ENCODE results near the gene CEP131.
"Not testable (repeated sequence)": the region's sequence is repeated elsewhere in the genome, so short reads cannot be mapped to it uniquely, and the experiment has no call there.

The CEP131 gene

GRCh38 chr17:81238490-81238814, 15.7 kb upstream of the CEP131 start:
- no peak for DNase-seq

- DNase-seq, result no peak
Observed at GRCh38 chr17:81237591-81238489, 15.1 kb upstream of the CEP131 start.

- no peak for DNase-seq
Observed at GRCh38 chr17:81236784-81237183, 14.0 kb upstream of the CEP131 start.

GRCh38 chr17:81235822-81236740, 13.3 kb upstream of the CEP131 start:
- DNase-seq, result no peak

- DNase-seq, result no peak
Observed at GRCh38 chr17:81234940-81235821, 12.4 kb upstream of the CEP131 start.

- DNase-seq, result no peak
Observed at GRCh38 chr17:81234506-81234855, 11.7 kb upstream of the CEP131 start.

GRCh38 chr17:81233811-81234505, 11.2 kb upstream of the CEP131 start:
- DNase-seq, result no peak

GRCh38 chr17:81233316-81233715, 10.6 kb upstream of the CEP131 start:
- DNase-seq, result no peak

- no peak for DNase-seq
Observed at GRCh38 chr17:81232616-81233241, 10.0 kb upstream of the CEP131 start.

GRCh38 chr17:81231766-81232581, 9.2 kb upstream of the CEP131 start:
- DNase-seq, result no peak

- DNase-seq, result no peak
Observed at GRCh38 chr17:81231121-81231645, 8.4 kb upstream of the CEP131 start.

GRCh38 chr17:81230043-81230820, 7.5 kb upstream of the CEP131 start:
- no peak for DNase-seq

GRCh38 chr17:81229666-81229920, 6.8 kb upstream of the CEP131 start:
- DNase-seq, result no peak

- DNase-seq, result no peak
Observed at GRCh38 chr17:81228834-81229665, 6.3 kb upstream of the CEP131 start.

GRCh38 chr17:81228420-81228819, 5.7 kb upstream of the CEP131 start:
- no peak for DNase-seq

GRCh38 chr17:81227630-81228029, 4.9 kb upstream of the CEP131 start:
- DNase-seq, result not testable (repeated sequence)

GRCh38 chr17:81223762-81224130, 981 bp upstream of the CEP131 start:
- DNase-seq, result no peak

- DNase-seq, result no peak
Observed at GRCh38 chr17:81222620-81222905, 202 bp downstream of the CEP131 start.

- no peak for DNase-seq
Observed at GRCh38 chr17:81221842-81222619, 734 bp downstream of the CEP131 start.
